Tibial artery (tissue), 4 donors: Measurements from ENCODE around the gene BCAN.

Experiments
- DNase-seq, 2 donors: peaks; one replicate each; pipeline ENCODE4 v3.0.0-alpha.2; 2019
- H3K27ac ChIP-seq, 2 donors: fragments of 200-600 bp; sonication (generic) in 1 of 2; 1 replicate in 1 of 2; 2 replicates in 1 of 2; pipeline ENCODE4 v1.5.1; 2018 to 2019; ENCODE audit warnings: mild to moderate bottlenecking in 1 of 2
- H3K27me3 ChIP-seq, 2 donors: fragments of 200-600 bp; sonication (generic) in 1 of 2; one replicate each; pipeline versions ENCODE4 v1.5.1 to v1.6.0; 2016 to 2019
- H3K36me3 ChIP-seq, 3 donors: fragments of 200-600 bp; sonication (generic) in 2 of 3; one replicate each; pipeline ENCODE4 v1.5.1; 2016 to 2019; ENCODE audit warnings: mild to moderate bottlenecking in 2 of 3
- H3K4me1 ChIP-seq, 4 donors: fragments of 200-600 bp; sonication (generic) in 2 of 4; 1 replicate in 3 of 4; 2 replicates in 1 of 4; pipeline ENCODE4 v1.5.1; 2016 to 2019
- H3K4me3 ChIP-seq, 2 donors: fragments of 200-600 bp; sonication (generic) in 1 of 2; 1 replicate in 1 of 2; 2 replicates in 1 of 2; pipeline ENCODE4 v1.5.1; 2018 to 2019; ENCODE audit warnings: mild to moderate bottlenecking in 2 of 2
- H3K9me3 ChIP-seq, 3 donors: fragments of 200-600 bp; sonication (generic) in 1 of 3; one replicate each; pipeline ENCODE4 v1.5.1; 2016 to 2019
- intact Hi-C: fragments of 100-400 bp; cut with DNase I; formaldehyde crosslinking; loops from one replicate; pipeline ENCODE4 v1.15.0; 2023; ENCODE audit warnings: low total_unique reads
- TF ChIP-seq, protein P1 (sequence below), 2 experiments: fragments of 200-600 bp in 1 of 2; fragments of 450-650 bp in 1 of 2; IDR thresholded peaks; one replicate each; pipeline ENCODE4 v1.5.1; 2017 to 2019; ENCODE audit warnings: antibody characterized with exemption in 2 of 2, mild to moderate bottlenecking in 1 of 2, moderate library complexity in 1 of 2

The BCAN gene

DNA sequence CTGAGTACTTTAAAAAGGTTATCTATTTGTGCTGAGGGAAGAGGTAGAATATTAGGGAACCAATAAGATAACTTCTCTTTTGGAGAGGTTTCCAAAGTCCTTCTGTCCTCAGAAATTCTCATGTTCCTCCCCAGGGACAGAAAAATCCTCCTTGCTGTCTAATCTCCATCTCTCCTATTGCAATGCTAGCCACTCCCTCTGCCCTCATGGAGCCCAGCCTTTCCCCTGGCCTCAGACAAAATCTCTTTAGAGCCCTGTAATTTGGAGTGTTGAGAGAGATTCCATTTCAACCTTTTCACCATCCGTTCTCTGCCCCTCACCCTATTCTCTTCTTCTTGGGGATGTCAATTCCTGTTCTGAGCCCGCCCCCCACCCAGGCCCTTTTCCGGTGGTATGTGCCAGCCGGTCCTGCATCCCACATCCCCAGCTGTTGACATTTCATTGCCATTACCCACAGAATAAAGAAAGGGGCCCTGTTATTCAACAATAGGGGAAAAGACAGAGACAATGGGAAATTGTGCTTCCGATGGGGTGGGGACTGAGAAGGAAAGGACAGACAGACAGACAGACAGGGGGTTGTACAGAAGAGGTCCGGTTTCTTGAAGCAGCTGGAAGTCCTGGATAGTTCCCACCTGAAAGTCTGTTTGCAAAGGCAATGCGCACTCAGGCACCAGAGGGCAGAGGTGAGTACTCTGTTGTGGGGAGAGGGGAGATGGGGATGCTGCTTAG, 22.9 kb upstream of the BCAN start, which contains the start of gene HAPLN2:
TSS of gene HAPLN2 (plus strand) at position 563 of the 729 bp plus-strand sequence. CDS start 4,076 bp downstream, outside the sequence.
- no peak for DNase-seq

DNA sequence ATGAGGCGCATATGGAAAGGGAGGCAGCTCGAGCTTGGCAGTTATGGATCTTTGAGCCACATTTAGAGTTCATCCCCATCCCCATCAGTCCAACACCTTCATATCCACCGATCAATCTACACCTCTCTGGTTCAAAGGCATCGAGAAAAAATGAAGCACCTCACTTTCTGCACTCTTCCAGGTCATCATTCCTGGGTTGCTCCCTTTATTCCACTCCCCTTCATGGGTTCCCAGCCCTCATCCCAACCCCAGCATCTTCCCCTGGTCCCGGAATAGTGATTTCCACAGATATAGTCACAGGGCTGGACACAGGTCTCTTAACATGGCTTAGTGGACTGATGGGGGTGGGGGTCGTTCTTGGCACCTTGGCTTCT, 22.3 kb upstream of the BCAN start:
- Histone ChIP-seq H3K9me3 (no peaks in the 10 kb centered on the region), H3K4me1 (peaks cover 0 to 36% (median 29%) of the 10 kb centered on the region in 4 donors), H3K27ac (no peak overlapping the region), H3K27me3 (peaks cover 0 to 15% of the 10 kb centered on the region in 2 donors), H3K4me3 (no peak overlapping the region), H3K36me3 (no peaks in the 10 kb centered on the region)
- TF ChIP-seq, protein P1, sequence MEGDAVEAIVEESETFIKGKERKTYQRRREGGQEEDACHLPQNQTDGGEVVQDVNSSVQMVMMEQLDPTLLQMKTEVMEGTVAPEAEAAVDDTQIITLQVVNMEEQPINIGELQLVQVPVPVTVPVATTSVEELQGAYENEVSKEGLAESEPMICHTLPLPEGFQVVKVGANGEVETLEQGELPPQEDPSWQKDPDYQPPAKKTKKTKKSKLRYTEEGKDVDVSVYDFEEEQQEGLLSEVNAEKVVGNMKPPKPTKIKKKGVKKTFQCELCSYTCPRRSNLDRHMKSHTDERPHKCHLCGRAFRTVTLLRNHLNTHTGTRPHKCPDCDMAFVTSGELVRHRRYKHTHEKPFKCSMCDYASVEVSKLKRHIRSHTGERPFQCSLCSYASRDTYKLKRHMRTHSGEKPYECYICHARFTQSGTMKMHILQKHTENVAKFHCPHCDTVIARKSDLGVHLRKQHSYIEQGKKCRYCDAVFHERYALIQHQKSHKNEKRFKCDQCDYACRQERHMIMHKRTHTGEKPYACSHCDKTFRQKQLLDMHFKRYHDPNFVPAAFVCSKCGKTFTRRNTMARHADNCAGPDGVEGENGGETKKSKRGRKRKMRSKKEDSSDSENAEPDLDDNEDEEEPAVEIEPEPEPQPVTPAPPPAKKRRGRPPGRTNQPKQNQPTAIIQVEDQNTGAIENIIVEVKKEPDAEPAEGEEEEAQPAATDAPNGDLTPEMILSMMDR (IDR thresholded peaks at IDR 0.05) = no peak
- DNase-seq = no peak
- intact Hi-C loops = no loop called here

More for the DNA sequence above, 22.9 kb upstream of the BCAN start, which contains the start of gene HAPLN2:
- TF ChIP-seq, protein P1 (IDR thresholded peaks at IDR 0.05) = no peak
- Histone ChIP-seq H3K9me3 (no peaks in the 10 kb centered on the region), H3K36me3 (no peaks in the 10 kb centered on the region), H3K4me1 (peaks cover 0 to 36% (median 25%) of the 10 kb centered on the region in 4 donors), H3K4me3 (no peak within 1 kb of the TSS), H3K27me3 (peaks cover 0 to 9% of the 10 kb centered on the region in 2 donors), H3K27ac (no peak within 1 kb of the TSS)
- intact Hi-C loops = no loop called here

DNA sequence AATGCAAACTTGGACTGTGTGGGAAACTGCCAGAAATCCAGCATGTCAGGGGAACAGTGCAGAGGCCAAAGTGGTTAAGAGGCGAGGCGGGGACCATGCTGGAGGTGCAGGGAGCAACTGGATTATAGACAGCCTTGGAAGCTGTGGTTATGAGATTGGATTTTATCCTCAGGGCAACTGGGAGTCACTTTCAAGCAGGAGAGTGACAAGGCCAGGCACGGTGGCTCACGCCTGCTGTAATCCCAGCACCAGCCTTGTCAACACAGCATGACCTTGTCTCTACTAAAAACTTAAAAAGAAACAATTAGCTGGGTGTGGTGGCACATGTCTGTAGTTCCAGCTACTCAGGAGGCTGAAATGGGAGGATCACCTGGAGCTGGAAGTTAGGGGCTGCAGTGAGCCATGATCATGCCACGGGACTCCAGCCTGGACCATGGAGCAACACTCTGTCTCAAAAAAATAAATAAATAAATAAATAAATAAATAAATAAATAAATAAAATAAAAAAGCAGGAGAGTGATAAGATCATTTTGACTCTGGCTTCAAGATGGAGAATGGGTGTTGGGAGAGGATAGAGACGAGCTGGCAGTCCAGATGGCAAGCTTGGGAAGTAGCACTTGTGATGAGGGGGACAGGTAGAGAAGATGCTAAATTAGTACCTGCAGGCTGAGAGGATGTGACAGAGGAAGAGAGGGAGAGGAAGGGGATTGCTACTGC, 19.2 kb upstream of the BCAN start:
- DNase-seq = no peak
- H3K4me1 ChIP-seq = peaks cover 0 to 29% (median 21%) of the 10 kb centered on the region in 4 donors
- TF ChIP-seq, protein P1 (IDR thresholded peaks at IDR 0.05) = no peak
- intact Hi-C loops = loop anchor here (5.0 kb wide), 1 partner anchor 50 kb away; no protein-coding TSS in a partner anchor
- H3K9me3 ChIP-seq = no peaks in the 10 kb centered on the region
- no peak overlapping the region for H3K27ac ChIP-seq
- no peak overlapping the region for H3K4me3 ChIP-seq
- peaks cover 0 to 46% of the 10 kb centered on the region in 2 donors for H3K27me3 ChIP-seq
- no peaks in the 10 kb centered on the region for H3K36me3 ChIP-seq

DNA sequence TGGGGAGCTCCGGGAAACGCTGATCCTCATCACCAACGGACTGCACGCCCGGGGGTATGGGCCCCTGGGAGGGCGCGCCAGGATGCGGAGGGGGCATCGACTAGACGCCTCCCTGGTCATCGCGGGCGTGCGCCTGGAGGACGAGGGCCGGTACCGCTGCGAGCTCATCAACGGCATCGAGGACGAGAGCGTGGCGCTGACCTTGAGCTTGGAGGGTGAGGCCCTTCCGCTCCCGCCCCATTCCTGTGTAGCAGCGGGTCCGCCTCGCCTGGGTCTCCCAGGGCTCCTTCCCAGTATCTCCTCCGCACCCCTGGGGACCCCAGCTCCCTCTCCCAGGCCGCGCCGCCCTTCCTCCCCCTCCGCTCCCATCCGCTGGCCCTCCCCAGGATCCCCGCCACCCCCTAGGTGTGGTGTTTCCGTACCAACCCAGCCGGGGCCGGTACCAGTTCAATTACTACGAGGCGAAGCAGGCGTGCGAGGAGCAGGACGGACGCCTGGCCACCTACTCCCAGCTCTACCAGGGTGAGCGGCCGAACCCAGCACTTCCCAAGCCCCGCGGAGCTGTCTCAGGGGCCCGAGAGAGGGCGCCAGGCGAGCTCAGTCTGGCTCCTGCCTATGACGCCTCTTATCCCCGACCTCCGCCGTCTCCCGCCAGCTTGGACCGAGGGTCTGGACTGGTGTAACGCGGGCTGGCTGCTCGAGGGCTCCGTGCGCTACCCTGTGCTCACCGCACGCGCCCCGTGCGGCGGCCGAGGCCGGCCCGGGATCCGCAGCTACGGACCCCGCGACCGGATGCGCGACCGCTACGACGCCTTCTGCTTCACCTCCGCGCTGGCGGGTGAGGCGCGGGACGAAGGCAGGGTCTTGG, 17.7 kb upstream of the BCAN start:
- intact Hi-C loops = loop anchor here (5.0 kb wide), 1 partner anchor 48 kb away; no protein-coding TSS in a partner anchor
- H3K27ac ChIP-seq = peak overlapping the region; percentile 72 to 74

More for the DNA sequence above, 17.7 kb upstream of the BCAN start:
- TF ChIP-seq, protein P1 (IDR thresholded peaks at IDR 0.05) = peak; percentile 26 to 34
- H3K4me3 ChIP-seq = peak overlapping the region; percentile 45 to 48
- H3K9me3 ChIP-seq = no peaks in the 10 kb centered on the region
- peaks cover 0 to 50% of the 10 kb centered on the region in 2 donors for H3K27me3 ChIP-seq
- peaks cover 0 to 29% (median 21%) of the 10 kb centered on the region in 4 donors for H3K4me1 ChIP-seq
- H3K36me3 ChIP-seq = no peaks in the 10 kb centered on the region
- peak; percentile 44 to 76 for DNase-seq
